GM12878 (cell line): ENCODE measurements around the gene MMP7. TPM values are rescaled to one million over a fixed set of nuclear protein-coding genes. Genes with fewer than 3 reads are reported as not detected.
A peak's percentile ranks its signal among the peaks of the same experiment; 100 is the strongest.

Source experiments
- CHD1 ChIP-seq: IDR thresholded peaks from 2 replicates; pipeline ENCODE4 v1.6.1; 2012; ENCODE audit warnings: low read depth, low read length, improper control_type of control experiment
- CREB1 ChIP-seq: IDR thresholded peaks from 2 replicates; pipeline ENCODE4 v1.6.1; 2012; ENCODE audit warnings: low read depth, mild to moderate bottlenecking, inconsistent platforms
- ETV6 ChIP-seq, 2 experiments: fragments of 450-650 bp in 1 of 2; IDR thresholded peaks in 1 of 2; conservative IDR thresholded peaks in 1 of 2; 2 replicates each; pipeline ENCODE4 v1.6.1; 2014; ENCODE audit warnings: antibody characterized with exemption in 1 of 2, borderline replicate concordance in 1 of 2, low read depth in 1 of 2, mild to moderate bottlenecking in 1 of 2, moderate library complexity in 1 of 2
- FOS ChIP-seq: IDR thresholded peaks from 3 replicates; pipeline ENCODE4 v1.6.1; 2011; ENCODE audit warnings: borderline replicate concordance; ENCODE audit not compliant: insufficient read length; ENCODE audit errors: extremely low read depth
- HDAC2 ChIP-seq: fragments of 200-600 bp; sonication (generic); IDR thresholded peaks from 2 replicates; pipeline ENCODE4 v1.6.1; 2017
- HDGF ChIP-seq: fragments of 450-650 bp; IDR thresholded peaks from 2 replicates; pipeline ENCODE4 v1.6.1; 2016; ENCODE audit warnings: antibody characterized with exemption
- IRF3 ChIP-seq: fragments of 450-650 bp; IDR thresholded peaks from 2 replicates; pipeline ENCODE4 v1.6.1; 2014; ENCODE audit warnings: mild to moderate bottlenecking
- IRF4 ChIP-seq: IDR thresholded peaks from 2 replicates; pipeline ENCODE4 v1.6.1; 2011; ENCODE audit warnings: low read depth, low read length
- JUND ChIP-seq: IDR thresholded peaks from 2 replicates; pipeline ENCODE4 v1.6.1; 2012; ENCODE audit warnings: low read depth, mild to moderate bottlenecking, low read length, improper control_type of control experiment, moderate library complexity
- KDM1A ChIP-seq: fragments of 200-600 bp; sonication (generic); IDR thresholded peaks from 2 replicates; pipeline ENCODE4 v1.6.1; 2016; ENCODE audit warnings: borderline replicate concordance
- MYB ChIP-seq: fragments of 150-350 bp; IDR thresholded peaks from 2 replicates; pipeline ENCODE4 v1.6.1; 2014; ENCODE audit warnings: mild to moderate bottlenecking, low read depth, low read length, borderline replicate concordance
- MYC ChIP-seq: IDR thresholded peaks from 2 replicates; pipeline ENCODE4 v1.6.1; 2011; ENCODE audit warnings: mild to moderate bottlenecking, low read length, moderate library complexity, inconsistent platforms; ENCODE audit not compliant: insufficient read depth, insufficient replicate concordance, insufficient read length, severe bottlenecking
- NBN ChIP-seq: fragments of 450-650 bp; IDR thresholded peaks from 2 replicates; pipeline ENCODE4 v1.6.1; 2016
- NFYA ChIP-seq: IDR thresholded peaks from 2 replicates; pipeline ENCODE4 v1.6.1; 2011; ENCODE audit warnings: low read depth, mild to moderate bottlenecking, low read length, improper control_type of control experiment, borderline replicate concordance
- POLR2A ChIP-seq: IDR thresholded peaks from 2 replicates; pipeline ENCODE4 v1.6.1; 2011; ENCODE audit warnings: low read depth, mild to moderate bottlenecking, low read length
- RBBP5 ChIP-seq: fragments of 200-600 bp; sonication (generic); conservative IDR thresholded peaks from 2 replicates; pipeline ENCODE4 v1.6.1; 2016
- RFX5 ChIP-seq: IDR thresholded peaks from 2 replicates; pipeline ENCODE4 v1.6.1; 2011; ENCODE audit warnings: low read depth, low read length, improper control_type of control experiment
- RUNX3 ChIP-seq: IDR thresholded peaks from 2 replicates; pipeline ENCODE4 v1.6.1; 2012; ENCODE audit warnings: low read length, inconsistent platforms
- SIN3A ChIP-seq: IDR thresholded peaks from 2 replicates; pipeline ENCODE4 v1.6.1; 2012; ENCODE audit warnings: low read depth, low read length, improper control_type of control experiment
- SIX5 ChIP-seq: IDR thresholded peaks from 2 replicates; pipeline ENCODE4 v1.6.1; 2011; ENCODE audit warnings: mild to moderate bottlenecking, low read depth, low read length, moderate library complexity; ENCODE audit not compliant: severe bottlenecking
- SKIL ChIP-seq: fragments of 450-650 bp; IDR thresholded peaks from 2 replicates; pipeline ENCODE4 v1.6.1; 2017; ENCODE audit warnings: mild to moderate bottlenecking, low read depth, inconsistent platforms; ENCODE audit not compliant: poor library complexity, severe bottlenecking
- SP1 ChIP-seq: IDR thresholded peaks from one replicate; pipeline ENCODE4 v1.6.1; 2011; ENCODE audit warnings: low read depth, low read length
- SPI1 ChIP-seq: IDR thresholded peaks from 2 replicates; pipeline ENCODE4 v1.6.1; 2011; ENCODE audit warnings: low read depth, mild to moderate bottlenecking, low read length, moderate library complexity, borderline replicate concordance; ENCODE audit not compliant: insufficient read depth
- SREBF2 ChIP-seq: IDR thresholded peaks from 2 replicates; pipeline ENCODE4 v1.6.1; 2012; ENCODE audit warnings: mild to moderate bottlenecking, low read length
- SUPT20H ChIP-seq: IDR thresholded peaks from 2 replicates; pipeline ENCODE4 v1.6.1; 2011; ENCODE audit warnings: low read depth, mild to moderate bottlenecking, low read length, moderate library complexity, borderline replicate concordance; ENCODE audit not compliant: control insufficient read depth
- TAF1 ChIP-seq: IDR thresholded peaks from 2 replicates; pipeline ENCODE4 v1.6.1; 2011; ENCODE audit warnings: mild to moderate bottlenecking, low read depth, low read length, borderline replicate concordance
- TCF7 ChIP-seq: IDR thresholded peaks from 2 replicates; pipeline ENCODE4 v1.6.1; 2014; ENCODE audit warnings: antibody characterized with exemption, borderline replicate concordance
- ZBTB4 ChIP-seq: fragments of 450-650 bp; formaldehyde crosslinking; IDR thresholded peaks from 2 replicates; pipeline ENCODE4 v1.4.0; 2022; ENCODE audit warnings: mild to moderate bottlenecking, moderate library complexity
- ZNF622 ChIP-seq: fragments of 450-650 bp; IDR thresholded peaks from 2 replicates; pipeline ENCODE4 v1.6.1; 2017; ENCODE audit warnings: mild to moderate bottlenecking, inconsistent platforms
- polyA plus RNA-seq, 11 experiments: library from polyadenylated mRNA; depleted of rRNA in 4 of 11; unstranded in 6 of 11; stranded (reverse) in 5 of 11; fragments of >200 nt; fragmentation: Nextera tagmentation in 4 of 11; fragmentation: Illumina TruSeq in 1 of 11; extraction: Ambion mirVana in 4 of 11; extraction: Trizol in 1 of 11; gene quantifications; 1 replicate in 1 of 11; 2 replicates in 10 of 11; pipeline versions ENCODE4 v1.2.1 to v1.2.3, GENCODE V29; 2011 to 2016; ENCODE audit warnings: inconsistent platforms in 2 of 11, missing spikeins in 2 of 11, low read depth in 1 of 11
- total RNA-seq, 4 experiments: library from RNA; depleted of rRNA in 3 of 4; stranded (reverse); fragments of >200 nt in 3 of 4; fragmentation: Illumina TruSeq in 1 of 4; extraction: Trizol in 1 of 4; gene quantifications; 2 replicates each; pipeline versions ENCODE4 v1.2.1 to v1.2.3, GENCODE V29; 2013 to 2021

MMP7 gene
- total and polyA plus RNA-seq, 10 of the 15 experiments (the other 5 are each of a cell fraction or from before 2014, with no cell fraction given) = 0.63 to 18.0 (median 1.1) TPM

DNA sequence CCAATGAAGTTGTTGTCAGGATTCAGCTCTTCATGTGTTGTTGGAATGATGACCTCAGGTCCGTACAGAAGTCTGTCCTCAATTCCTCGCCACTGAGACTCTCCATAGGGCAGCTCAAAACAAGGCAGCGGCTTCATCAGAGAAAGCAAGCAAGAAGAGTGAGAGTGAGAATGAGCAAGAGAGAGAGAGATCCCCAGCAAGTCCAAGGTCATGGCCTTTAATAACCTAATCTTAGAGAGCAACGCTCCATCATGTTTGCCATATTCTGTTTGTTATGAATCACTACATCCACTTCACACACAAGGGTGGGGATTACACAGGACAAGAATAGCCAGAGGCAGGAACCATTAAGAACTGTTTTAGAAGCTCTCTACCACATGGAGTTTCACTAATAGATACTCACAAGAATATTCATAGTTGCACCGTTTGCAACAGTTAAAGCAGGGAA, 23.3 kb upstream of the MMP7 start (continued):
- TF ChIP-seq SKIL (peak; percentile 91), HDGF (peak; percentile 62; the same call in 1 of the 2 replicates), MYB (no peak), ZBTB4 (CRISPR knock-in tag) (no peak), RBBP5 (no peak), NFYA (no peak), RUNX3 (peak; percentile 94), SIX5 (no peak), HDAC2 (no peak), IRF3 (no peak), MYC (no peak), ZNF622 (no peak), KDM1A (no peak), SREBF2 (no peak), TAF1 (peak; percentile 64; the same call in 1 of the 2 replicates), SP1 (peak; percentile 31), SUPT20H (no peak), JUND (no peak), RFX5 (no peak), CHD1 (no peak), IRF4 (peak; percentile 90), TCF7 (peak; percentile 74; the same call in 1 of the 2 replicates), FOS (no peak), NBN (peak; percentile 90; the same call in 1 of the 2 replicates), POLR2A (no peak), SPI1 (no peak), ETV6 (conservative IDR thresholded peaks at IDR 0.05 in 1 of 2, IDR thresholded peaks at IDR 0.05 in 1 of 2; ENCODE audit: borderline replicate concordance in 1 of 2, low read depth in 1 of 2) (peak in 1 of 2 experiments; percentile 93; a peak in 2 of 4 replicates), CREB1 (peak; percentile 70), SIN3A (no peak)
